Measurements from ENCODE around the gene TBC1D2. TPM values are rescaled to one million over a fixed set of nuclear protein-coding genes. Genes with fewer than 3 reads are reported as not detected.
A peak's percentile ranks its signal among the peaks of the same experiment; 100 is the strongest.

Gene TBC1D2
- total and polyA plus RNA-seq, 2 donors, result 2.5 to 21.2 TPM

GRCh38 chr9:98218562-98219363 is 36.7 kb downstream of the TBC1D2 start:
- peak overlapping the region in 1 of 2 donors; percentile 7 for H3K27ac ChIP-seq (ENCODE audit: low read depth in 1 of 2, low read length in 1 of 2)
- no peaks in the 10 kb centered on the region for H3K9me3 ChIP-seq (ENCODE audit: control insufficient read depth in 2 of 2, insufficient read depth in 1 of 2, low read length in 1 of 2)
- peaks cover 0 to 4% of the 10 kb centered on the region in 2 donors for H3K36me3 ChIP-seq (ENCODE audit: control insufficient read depth in 2 of 2, insufficient read depth in 2 of 2, low read length in 1 of 2)
- H3K27me3 ChIP-seq (ENCODE audit: control insufficient read depth in 2 of 2, insufficient read depth in 1 of 2, low read length in 1 of 2), result no peaks in the 10 kb centered on the region
- WGBS, result 96% methylated on average over 11 of the region's 11 CpGs
- DNase-seq (ENCODE audit: low read depth in 6 of 9, low spot score in 9 of 9), result no peak
- no peak overlapping the region for H3K4me3 ChIP-seq (ENCODE audit: low read length in 2 of 2)
- H3K4me1 ChIP-seq (ENCODE audit: control insufficient read depth in 2 of 2, insufficient read depth in 2 of 2, low read length in 2 of 2), result peaks cover 0 to 8% of the 10 kb centered on the region in 2 donors

- Histone ChIP-seq H3K4me1 (ENCODE audit: control insufficient read depth in 2 of 2, insufficient read depth in 2 of 2, low read length in 2 of 2) (peaks cover 0 to 4% of the 10 kb centered on the region in 2 donors), H3K27me3 (ENCODE audit: control insufficient read depth in 2 of 2, insufficient read depth in 1 of 2, low read length in 1 of 2) (no peaks in the 10 kb centered on the region), H3K4me3 (ENCODE audit: low read length in 2 of 2) (no peak overlapping the region), H3K27ac (ENCODE audit: low read depth in 1 of 2, low read length in 1 of 2) (no peak overlapping the region), H3K9me3 (ENCODE audit: control insufficient read depth in 2 of 2, insufficient read depth in 1 of 2, low read length in 1 of 2) (no peaks in the 10 kb centered on the region), H3K36me3 (ENCODE audit: control insufficient read depth in 2 of 2, insufficient read depth in 2 of 2, low read length in 1 of 2) (peaks cover 0 to 8% of the 10 kb centered on the region in 2 donors)
- WGBS, result 97% methylated on average over 2 of the region's 2 CpGs
- DNase-seq (ENCODE audit: low read depth in 6 of 9, low spot score in 9 of 9), result no peak
Measured at GRCh38 chr9:98217255-98217654, 38.2 kb downstream of the TBC1D2 start.

GRCh38 chr9:98216391-98216790 is 39.1 kb downstream of the TBC1D2 start:
- WGBS, result over 99% methylated on average over 3 of the region's 3 CpGs
- no peaks in the 10 kb centered on the region for H3K27me3 ChIP-seq (ENCODE audit: control insufficient read depth in 2 of 2, insufficient read depth in 1 of 2, low read length in 1 of 2)
- peaks cover 0 to 4% of the 10 kb centered on the region in 2 donors for H3K4me1 ChIP-seq (ENCODE audit: control insufficient read depth in 2 of 2, insufficient read depth in 2 of 2, low read length in 2 of 2)
- DNase-seq (ENCODE audit: low read depth in 6 of 9, low spot score in 9 of 9), result no peak
- H3K36me3 ChIP-seq (ENCODE audit: control insufficient read depth in 2 of 2, insufficient read depth in 2 of 2, low read length in 1 of 2), result peaks cover 0 to 8% of the 10 kb centered on the region in 2 donors
- H3K4me3 ChIP-seq (ENCODE audit: low read length in 2 of 2), result no peak overlapping the region
- H3K9me3 ChIP-seq (ENCODE audit: control insufficient read depth in 2 of 2, insufficient read depth in 1 of 2, low read length in 1 of 2), result no peaks in the 10 kb centered on the region
- H3K27ac ChIP-seq (ENCODE audit: low read depth in 1 of 2, low read length in 1 of 2), result no peak overlapping the region

- Histone ChIP-seq H3K9me3 (ENCODE audit: control insufficient read depth in 2 of 2, insufficient read depth in 1 of 2, low read length in 1 of 2) (no peaks in the 10 kb centered on the region), H3K4me3 (ENCODE audit: low read length in 2 of 2) (no peak overlapping the region), H3K4me1 (ENCODE audit: control insufficient read depth in 2 of 2, insufficient read depth in 2 of 2, low read length in 2 of 2) (peaks cover 0 to 4% of the 10 kb centered on the region in 2 donors), H3K27ac (ENCODE audit: low read depth in 1 of 2, low read length in 1 of 2) (no peak overlapping the region), H3K36me3 (ENCODE audit: control insufficient read depth in 2 of 2, insufficient read depth in 2 of 2, low read length in 1 of 2) (peaks cover 0 to 9% of the 10 kb centered on the region in 2 donors), H3K27me3 (ENCODE audit: control insufficient read depth in 2 of 2, insufficient read depth in 1 of 2, low read length in 1 of 2) (no peaks in the 10 kb centered on the region)
- 98% methylated on average over 9 of the region's 9 CpGs for WGBS
- DNase-seq (ENCODE audit: low read depth in 6 of 9, low spot score in 9 of 9), result no peak
Measured at GRCh38 chr9:98215821-98216220, 39.6 kb downstream of the TBC1D2 start.

- Histone ChIP-seq H3K4me3 (ENCODE audit: low read length in 2 of 2) (no peak overlapping the region), H3K27ac (ENCODE audit: low read depth in 1 of 2, low read length in 1 of 2) (no peak overlapping the region), H3K36me3 (ENCODE audit: control insufficient read depth in 2 of 2, insufficient read depth in 2 of 2, low read length in 1 of 2) (peaks cover 0 to 9% of the 10 kb centered on the region in 2 donors), H3K9me3 (ENCODE audit: control insufficient read depth in 2 of 2, insufficient read depth in 1 of 2, low read length in 1 of 2) (no peaks in the 10 kb centered on the region), H3K4me1 (ENCODE audit: control insufficient read depth in 2 of 2, insufficient read depth in 2 of 2, low read length in 2 of 2) (peaks cover 0 to 4% of the 10 kb centered on the region in 2 donors), H3K27me3 (ENCODE audit: control insufficient read depth in 2 of 2, insufficient read depth in 1 of 2, low read length in 1 of 2) (no peaks in the 10 kb centered on the region)
- WGBS, result 98% methylated on average over 5 of the region's 5 CpGs
- DNase-seq (ENCODE audit: low read depth in 6 of 9, low spot score in 9 of 9), result no peak
Measured at GRCh38 chr9:98215271-98215670, 40.2 kb downstream of the TBC1D2 start.

GRCh38 chr9:98214811-98215210 is 40.6 kb downstream of the TBC1D2 start:
- WGBS, result 79% methylated on average over 6 of the region's 6 CpGs
- Histone ChIP-seq H3K9me3 (ENCODE audit: control insufficient read depth in 2 of 2, insufficient read depth in 1 of 2, low read length in 1 of 2) (no peaks in the 10 kb centered on the region), H3K4me1 (ENCODE audit: control insufficient read depth in 2 of 2, insufficient read depth in 2 of 2, low read length in 2 of 2) (peaks cover 0 to 4% of the 10 kb centered on the region in 2 donors), H3K27ac (ENCODE audit: low read depth in 1 of 2, low read length in 1 of 2) (no peak overlapping the region), H3K4me3 (ENCODE audit: low read length in 2 of 2) (no peak overlapping the region), H3K36me3 (ENCODE audit: control insufficient read depth in 2 of 2, insufficient read depth in 2 of 2, low read length in 1 of 2) (peaks cover 0 to 9% of the 10 kb centered on the region in 2 donors), H3K27me3 (ENCODE audit: control insufficient read depth in 2 of 2, insufficient read depth in 1 of 2, low read length in 1 of 2) (no peaks in the 10 kb centered on the region)
- no peak for DNase-seq (ENCODE audit: low read depth in 6 of 9, low spot score in 9 of 9)

- Histone ChIP-seq H3K4me3 (ENCODE audit: low read length in 2 of 2) (no peak overlapping the region), H3K27ac (ENCODE audit: low read depth in 1 of 2, low read length in 1 of 2) (no peak overlapping the region), H3K9me3 (ENCODE audit: control insufficient read depth in 2 of 2, insufficient read depth in 1 of 2, low read length in 1 of 2) (no peaks in the 10 kb centered on the region), H3K36me3 (ENCODE audit: control insufficient read depth in 2 of 2, insufficient read depth in 2 of 2, low read length in 1 of 2) (peaks cover 0 to 9% of the 10 kb centered on the region in 2 donors), H3K27me3 (ENCODE audit: control insufficient read depth in 2 of 2, insufficient read depth in 1 of 2, low read length in 1 of 2) (no peaks in the 10 kb centered on the region), H3K4me1 (ENCODE audit: control insufficient read depth in 2 of 2, insufficient read depth in 2 of 2, low read length in 2 of 2) (peaks cover 0 to 3% of the 10 kb centered on the region in 2 donors)
- 96% methylated on average over 3 of the region's 3 CpGs for WGBS
- no peak for DNase-seq (ENCODE audit: low read depth in 6 of 9, low spot score in 9 of 9)
Measured at GRCh38 chr9:98211260-98211659, 44.2 kb downstream of the TBC1D2 start.

- Histone ChIP-seq H3K27me3 (ENCODE audit: control insufficient read depth in 2 of 2, insufficient read depth in 1 of 2, low read length in 1 of 2) (no peaks in the 10 kb centered on the region), H3K4me1 (ENCODE audit: control insufficient read depth in 2 of 2, insufficient read depth in 2 of 2, low read length in 2 of 2) (peaks cover 0 to 6% of the 10 kb centered on the region in 2 donors), H3K27ac (ENCODE audit: low read depth in 1 of 2, low read length in 1 of 2) (no peak overlapping the region), H3K9me3 (ENCODE audit: control insufficient read depth in 2 of 2, insufficient read depth in 1 of 2, low read length in 1 of 2) (no peaks in the 10 kb centered on the region), H3K4me3 (ENCODE audit: low read length in 2 of 2) (no peak overlapping the region), H3K36me3 (ENCODE audit: control insufficient read depth in 2 of 2, insufficient read depth in 2 of 2, low read length in 1 of 2) (peaks cover 0 to 9% of the 10 kb centered on the region in 2 donors)
- no peak for DNase-seq (ENCODE audit: low read depth in 6 of 9, low spot score in 9 of 9)
- WGBS, result 94% methylated on average over 9 of the region's 9 CpGs
Measured at GRCh38 chr9:98210435-98210834, 45.0 kb downstream of the TBC1D2 start.

GRCh38 chr9:98209530-98209929 is 45.9 kb downstream of the TBC1D2 start:
- 95% methylated on average over 3 of the region's 3 CpGs for WGBS
- H3K4me1 ChIP-seq (ENCODE audit: control insufficient read depth in 2 of 2, insufficient read depth in 2 of 2, low read length in 2 of 2), result peaks cover 0 to 6% of the 10 kb centered on the region in 2 donors
- peaks cover 0 to 9% of the 10 kb centered on the region in 2 donors for H3K36me3 ChIP-seq (ENCODE audit: control insufficient read depth in 2 of 2, insufficient read depth in 2 of 2, low read length in 1 of 2)
- no peaks in the 10 kb centered on the region for H3K9me3 ChIP-seq (ENCODE audit: control insufficient read depth in 2 of 2, insufficient read depth in 1 of 2, low read length in 1 of 2)
- DNase-seq (ENCODE audit: low read depth in 6 of 9, low spot score in 9 of 9), result no peak
- H3K27ac ChIP-seq (ENCODE audit: low read depth in 1 of 2, low read length in 1 of 2), result no peak overlapping the region
- H3K4me3 ChIP-seq (ENCODE audit: low read length in 2 of 2), result no peak overlapping the region
- no peaks in the 10 kb centered on the region for H3K27me3 ChIP-seq (ENCODE audit: control insufficient read depth in 2 of 2, insufficient read depth in 1 of 2, low read length in 1 of 2)
